PC-3 (cell line): Measurements from ENCODE around the gene PCID2. TPM values are rescaled to one million over a fixed set of nuclear protein-coding genes. Genes with fewer than 3 reads are reported as not detected.

Experiments
- ATAC-seq: fragments of 200-7000 bp; cut with Tn5 transposase; 2 replicates; pipeline ENCODE4 v1.9.1; 2020; ENCODE audit warnings: mild to moderate bottlenecking, moderate library complexity
- BruUV-seq: library from RNA; stranded (reverse); fragments of 400-500 nt; replicated peaks from 2 replicates; lab custom pipeline; 2021; lab: Mats Ljungman, UMichigan
- CTCF ChIA-PET: fragments of 300-600 bp; sonication (Branson Sonifier 250); formaldehyde crosslinking; loops from one replicate; lab custom pipeline; 2022; ENCODE audit warnings: antibody characterized with exemption; lab: Charles Lee
- POLR2A ChIA-PET: fragments of 300-600 bp; sonication (Branson Sonifier 250); formaldehyde crosslinking; loops from one replicate; lab custom pipeline; 2022; ENCODE audit warnings: antibody characterized with exemption; ENCODE audit not compliant: unreplicated experiment; lab: Charles Lee
- DNase-seq: peaks from one replicate; pipeline ENCODE4 v3.0.0-alpha.2; 2015
- H2AFZ ChIP-seq: fragments of 300-600 bp; sonication (generic); 2 replicates; pipeline ENCODE4 v1.6.0; 2016; ENCODE audit warnings: antibody characterized with exemption, low read length
- H3F3A ChIP-seq: fragments of 300-600 bp; sonication (generic); one replicate; pipeline ENCODE4 v1.6.0; 2017; ENCODE audit warnings: antibody characterized with exemption, low read length, control low read depth, mild to moderate bottlenecking; ENCODE audit not compliant: unreplicated experiment
- H3K27ac ChIP-seq: fragments of 300-600 bp; sonication (generic); 2 replicates; pipeline ENCODE4 v1.5.1; 2016; ENCODE audit warnings: mild to moderate bottlenecking, low read length
- H3K27me3 ChIP-seq: fragments of 300-600 bp; sonication (generic); 2 replicates; pipeline ENCODE4 v1.6.1; 2016; ENCODE audit warnings: low read length, mixed read lengths
- H3K36me3 ChIP-seq: fragments of 300-600 bp; sonication (generic); 2 replicates; pipeline ENCODE4 v1.6.1; 2016; ENCODE audit warnings: low read depth, mixed run types, low read length, mixed read lengths
- H3K4me1 ChIP-seq: fragments of 300-600 bp; sonication (generic); 2 replicates; pipeline ENCODE4 v1.5.1; 2016; ENCODE audit warnings: low read length; ENCODE audit not compliant: insufficient read depth
- H3K4me2 ChIP-seq: fragments of 300-600 bp; sonication (generic); 2 replicates; pipeline ENCODE4 v1.6.0; 2016; ENCODE audit warnings: low read length
- H3K4me3 ChIP-seq: fragments of 300-600 bp; sonication (generic); 2 replicates; pipeline ENCODE4 v1.5.1; 2016; ENCODE audit warnings: mild to moderate bottlenecking, low read length, mixed read lengths
- H3K79me2 ChIP-seq: fragments of 300-600 bp; sonication (generic); 2 replicates; pipeline ENCODE4 v1.6.1; 2017; ENCODE audit warnings: low read length, mixed read lengths
- H3K9ac ChIP-seq: fragments of 300-600 bp; sonication (generic); 2 replicates; pipeline ENCODE4 v1.6.0; 2016; ENCODE audit warnings: mild to moderate bottlenecking, low read length
- H3K9me2 ChIP-seq: fragments of 300-600 bp; sonication (generic); replicated peaks from 2 replicates; pipeline ENCODE4 v1.6.1; 2016; ENCODE audit warnings: mixed run types, low read length, mixed read lengths
- H3K9me3 ChIP-seq: fragments of 300-600 bp; sonication (generic); 2 replicates; pipeline ENCODE4 v1.6.1; 2016; ENCODE audit warnings: low read length, mixed read lengths
- H4K20me1 ChIP-seq: fragments of 300-600 bp; sonication (generic); 2 replicates; pipeline ENCODE4 v1.6.1; 2016; ENCODE audit warnings: low read length, mixed read lengths
- CTCF ChIP-seq: fragments of 300-600 bp; sonication (generic); conservative IDR thresholded peaks from 2 replicates; pipeline ENCODE4 v1.5.1; 2017; ENCODE audit warnings: antibody characterized with exemption, low read depth, mild to moderate bottlenecking, low read length
- EZH2 ChIP-seq: fragments of 300-600 bp; sonication (generic); IDR thresholded peaks from one replicate; pipeline ENCODE4 v1.6.1; 2017; ENCODE audit warnings: antibody characterized with exemption, mild to moderate bottlenecking, low read length; ENCODE audit not compliant: unreplicated experiment
- EZH2phosphoT487 ChIP-seq: fragments of 300-600 bp; sonication (generic); IDR thresholded peaks from 2 replicates; pipeline ENCODE4 v1.6.1; 2018; ENCODE audit warnings: mild to moderate bottlenecking, antibody characterized with exemption, low read length, borderline replicate concordance
- intact Hi-C: fragments of 100-400 bp; cut with micrococcal nuclease; formaldehyde crosslinking; loops from 2 replicates; pipeline ENCODE4 v1.9.0; 2023
- total RNA-seq: library from RNA; depleted of rRNA; stranded (reverse); fragments of >200 nt; gene quantifications from 2 replicates; pipeline ENCODE4 v1.2.3, GENCODE V29; 2014

Gene PCID2
- total RNA-seq, 1 experiment from 2014 or later: 39.4 TPM

- Histone ChIP-seq H3K9me3 (no peaks in the 10 kb centered on the region), H3K27ac (no peak overlapping the region), H3K9ac (no peak overlapping the region), H2AFZ (no peak overlapping the region), H3K4me2 (no peak overlapping the region), H3K4me3 (no peak overlapping the region), H3F3A (no peaks in the 10 kb centered on the region), H3K9me2 (no peaks in the 10 kb centered on the region), H3K4me1 (peaks cover 4% of the 10 kb centered on the region; the same call in 1 of the 2 replicates), H3K79me2 (no peaks in the 10 kb centered on the region), H3K36me3 (no peaks in the 10 kb centered on the region), H3K27me3 (no peaks in the 10 kb centered on the region), H4K20me1 (no peaks in the 10 kb centered on the region)
- BruUV-seq: no TSS peak
- ChIA-PET CTCF (no interaction called here), POLR2A (no interaction called here)
- DNase-seq (no peak), ATAC-seq (no peak)
- no peak for TF ChIP-seq EZH2
- TF ChIP-seq EZH2phosphoT487: no peak
- no peak for TF ChIP-seq CTCF
- intact Hi-C loops: no loop called here
These were observed 49.5 kb downstream of the PCID2 start for GRCh38 chr13:113158946-113159345.

GRCh38 chr13:113157929-113158747 is 50.3 kb downstream of the PCID2 start, which contains the start of gene PROZ:
Gene PROZ (plus strand): TSS chr13:113158648. CDS start chr13:113158661, 13 bp downstream.
- Histone ChIP-seq H3K9me2 (no peaks in the 10 kb centered on the region), H2AFZ (no peak within 1 kb of the TSS), H3K79me2 (no peaks in the 10 kb centered on the region), H4K20me1 (no peaks in the 10 kb centered on the region), H3K9ac (no peak within 1 kb of the TSS), H3K36me3 (no peaks in the 10 kb centered on the region), H3K4me1 (peaks cover 10% of the 10 kb centered on the region), H3K27ac (no peak within 1 kb of the TSS), H3K27me3 (no peaks in the 10 kb centered on the region), H3K4me2 (no peak within 1 kb of the TSS), H3F3A (no peaks in the 10 kb centered on the region), H3K9me3 (no peaks in the 10 kb centered on the region), H3K4me3 (no peak within 1 kb of the TSS)
- intact Hi-C loops: no loop called here
- BruUV-seq: no TSS peak
- DNase-seq (no peak), ATAC-seq (no peak)
- ChIA-PET CTCF (no interaction called here), POLR2A (no interaction called here)
- no peak for TF ChIP-seq EZH2
- TF ChIP-seq CTCF: no peak
- TF ChIP-seq EZH2phosphoT487: no peak
